Activated CD4-positive, alpha-beta T cell treated with anti-CD3 and anti-CD28 coated beads for 4 hours (primary cell): ENCODE results near the gene MGLL.

Source experiments
- DNase-seq, 2 donors: peaks; one replicate each; pipeline ENCODE4 v3.0.0-alpha.2; 2020

MGLL gene

DNA sequence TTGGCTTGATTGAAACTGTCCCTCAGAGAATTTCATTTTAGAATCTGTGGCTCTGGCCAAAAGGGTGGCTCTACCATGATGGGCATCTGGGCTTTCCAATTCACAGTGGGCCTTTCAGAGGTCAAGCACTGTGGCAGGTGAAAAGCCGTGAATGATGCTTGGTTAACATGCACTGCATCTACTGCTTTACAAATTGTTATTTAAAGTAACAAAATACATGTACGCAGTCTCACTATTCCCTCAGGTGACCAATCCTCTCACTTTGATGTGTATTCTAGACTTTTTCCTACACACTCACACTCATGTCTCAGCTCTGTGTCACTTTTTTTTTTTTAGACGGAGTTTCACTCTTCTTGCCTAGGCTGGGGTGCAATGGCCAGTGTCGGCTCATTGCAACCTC, 70.5 kb downstream of the MGLL start:
- DNase-seq: no peak

DNA sequence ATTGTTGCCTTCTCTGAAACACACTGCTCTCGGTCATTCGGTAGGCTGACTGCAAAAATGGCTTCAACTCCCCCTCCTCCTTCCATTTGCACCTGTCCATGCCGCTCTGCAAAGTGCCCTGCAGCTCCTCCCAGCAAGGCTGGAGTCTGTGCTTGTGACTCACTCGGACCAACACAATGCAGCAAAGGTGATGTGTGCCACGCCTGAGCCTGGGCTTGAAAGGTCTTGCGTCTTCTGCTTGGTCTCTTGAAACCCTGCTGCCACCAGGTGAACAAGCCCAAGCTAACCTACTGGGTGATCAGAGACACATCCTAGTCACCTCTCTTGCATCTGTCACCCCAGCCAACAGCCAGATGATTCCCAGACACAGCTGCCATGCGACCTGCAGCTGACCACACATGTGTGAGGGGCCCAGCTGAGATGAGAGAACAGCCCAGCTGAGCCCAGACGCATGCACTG, 71.1 kb downstream of the MGLL start:
- DNase-seq: no peak

DNA sequence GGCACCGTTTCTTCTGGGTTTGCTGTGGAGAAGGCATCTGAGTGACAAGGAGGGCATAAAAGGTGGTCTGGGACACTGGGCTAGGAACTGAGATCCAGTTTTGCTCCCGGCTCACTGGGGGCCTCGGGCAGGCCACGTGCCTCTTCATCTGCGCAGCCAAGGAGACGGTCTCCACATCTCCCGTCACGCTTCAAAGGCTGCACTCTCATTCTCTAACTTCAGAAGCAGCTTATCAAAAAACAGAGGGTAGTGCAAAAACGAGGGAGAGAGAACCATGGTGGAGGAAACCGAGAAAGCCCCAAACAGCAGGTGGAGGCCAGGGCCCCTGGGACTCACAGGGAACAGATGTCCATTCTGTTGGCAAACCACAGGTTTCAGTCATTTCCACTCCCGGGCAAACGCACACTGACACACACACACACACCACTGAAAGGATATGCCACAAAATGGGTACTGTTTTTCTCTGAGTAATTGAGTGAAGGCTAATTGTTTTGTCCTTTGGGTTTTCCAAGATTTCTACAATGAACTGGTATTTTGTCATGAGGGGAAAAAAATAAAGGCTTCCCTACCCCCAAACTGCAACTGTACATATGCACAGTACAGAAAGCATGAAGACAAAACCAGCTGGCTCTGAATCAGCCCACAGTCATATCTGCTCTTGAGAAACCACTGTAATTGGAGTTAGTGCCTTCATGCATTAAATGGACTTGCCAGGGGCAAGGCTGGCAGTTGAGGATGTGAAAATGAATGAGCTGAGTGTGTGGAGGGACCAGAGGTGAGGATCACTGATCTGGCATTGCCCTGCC, 71.9 kb downstream of the MGLL start:
- DNase-seq: no peak

DNA sequence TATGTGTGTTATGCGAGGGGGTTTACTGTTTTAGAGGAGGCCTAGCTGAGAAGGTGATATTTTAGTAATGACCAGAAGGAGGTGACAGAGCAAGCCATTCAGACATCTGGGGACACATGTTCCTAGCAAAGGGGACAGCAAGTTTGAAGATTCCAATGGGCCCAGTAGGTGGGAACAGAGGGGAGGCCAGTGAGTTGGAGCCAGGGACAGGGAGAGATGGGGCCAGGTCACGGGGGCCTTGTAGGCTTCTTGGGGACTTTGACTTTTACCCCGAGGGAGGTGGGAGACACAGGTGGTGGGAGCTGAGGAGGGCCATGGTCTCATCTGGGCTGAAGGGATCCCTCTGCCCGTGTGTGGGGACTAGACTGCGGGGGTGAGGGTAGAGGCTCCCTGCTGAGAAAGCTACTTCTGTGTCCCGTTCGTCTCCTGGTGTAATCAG, 72.5 kb downstream of the MGLL start:
- no peak for DNase-seq

DNA sequence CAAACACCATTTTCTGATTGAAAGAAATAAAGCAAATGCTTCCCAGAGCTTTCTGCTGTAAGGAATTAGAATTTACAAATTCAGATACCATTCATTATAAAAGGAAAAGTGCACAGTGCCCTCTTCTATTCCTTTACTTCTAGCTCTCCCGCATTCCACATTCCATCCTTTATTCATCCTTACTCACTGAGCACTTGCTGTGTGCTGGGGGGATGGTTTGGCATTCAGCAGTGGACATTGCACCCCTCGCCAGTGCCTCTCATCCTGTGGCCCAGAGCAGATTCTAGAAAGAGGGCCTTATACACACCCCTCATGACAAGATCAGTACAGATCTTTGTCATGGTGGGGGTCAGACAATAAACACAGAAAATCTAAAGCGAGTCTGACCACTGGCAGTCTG, 73.0 kb downstream of the MGLL start:
- no peak for DNase-seq

DNA sequence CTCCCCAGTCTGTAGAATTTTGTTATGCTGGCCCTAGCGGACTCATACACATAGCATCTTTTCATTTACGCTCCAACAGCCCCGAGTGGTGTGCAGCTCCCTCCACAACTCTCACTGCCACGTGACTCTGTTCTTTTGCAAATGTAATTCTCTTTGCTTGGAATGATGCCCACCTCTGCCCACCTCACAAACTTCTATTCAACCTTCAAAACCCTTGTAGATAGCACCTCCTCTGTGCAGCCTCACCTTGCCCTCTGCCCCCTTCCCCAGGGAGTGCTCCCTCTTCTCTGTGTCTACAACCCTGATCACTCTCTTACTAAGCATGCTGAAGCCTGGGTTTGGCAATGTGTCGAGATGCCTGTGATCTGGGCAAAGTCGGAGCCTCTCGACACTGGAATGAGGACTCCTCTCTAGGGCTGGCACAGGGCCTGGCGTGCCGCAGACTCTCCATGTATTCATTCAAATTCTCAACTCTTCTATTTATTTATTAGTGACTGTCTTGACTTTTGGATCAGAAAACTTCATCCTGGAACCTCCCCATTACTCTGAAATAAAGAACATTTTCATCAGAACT, 73.5 kb downstream of the MGLL start:
- no peak for DNase-seq

DNA sequence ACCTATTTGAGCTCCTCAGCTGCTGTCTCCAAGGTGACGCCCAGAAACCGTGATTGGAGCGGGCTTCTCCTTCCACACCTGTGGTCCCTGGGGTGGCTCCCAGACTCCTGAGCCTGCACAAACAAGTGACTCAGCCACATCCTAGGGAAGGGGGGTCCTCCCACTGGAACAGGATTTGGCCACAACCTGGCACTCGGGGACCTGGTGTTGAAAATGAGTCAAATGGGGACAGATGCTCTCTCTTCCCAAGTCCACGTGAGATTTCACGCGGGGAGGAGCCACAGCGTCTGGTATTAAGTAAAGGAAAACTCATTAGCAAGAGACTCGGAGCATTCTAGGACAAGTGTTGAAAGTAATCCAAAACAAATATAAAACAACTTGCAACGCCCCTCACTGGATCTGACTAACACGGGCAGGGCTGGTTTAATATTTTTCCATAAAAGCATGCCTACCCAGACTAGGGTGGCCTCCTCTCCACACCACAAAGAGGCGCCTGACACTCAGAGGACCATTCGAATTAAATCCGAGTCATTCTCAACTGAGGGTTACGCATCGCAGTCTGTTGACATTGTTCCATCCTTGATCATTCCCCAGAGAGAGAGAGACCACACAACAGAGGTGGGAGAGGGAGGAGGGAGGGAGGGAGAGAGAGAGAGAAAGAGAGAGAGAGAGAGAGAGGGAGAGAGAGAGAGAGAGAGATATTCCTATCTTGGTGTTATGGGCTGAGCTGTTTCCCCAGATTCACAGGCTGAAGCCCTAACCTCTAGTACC, 74.4 kb downstream of the MGLL start:
- no peak for DNase-seq

DNA sequence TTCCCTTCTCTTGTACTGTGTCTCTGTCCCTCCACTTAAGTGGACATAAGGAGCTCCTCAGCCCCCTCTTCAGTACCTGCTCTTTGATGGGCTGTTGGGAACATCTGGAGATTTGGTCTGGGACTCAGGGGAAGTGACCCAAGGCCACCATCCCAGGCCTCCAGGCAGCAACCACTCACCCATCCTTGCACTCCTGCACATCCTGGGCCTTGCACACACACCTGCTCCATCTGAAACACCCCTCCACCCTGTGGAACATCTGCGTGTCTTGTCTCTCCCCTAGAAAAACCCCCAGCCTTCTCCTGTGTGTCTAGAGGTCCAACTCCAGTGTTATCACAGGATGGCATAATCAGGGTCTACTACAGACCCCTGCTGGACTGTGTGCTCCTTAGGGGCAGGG, 75.2 kb downstream of the MGLL start:
- no peak for DNase-seq

DNA sequence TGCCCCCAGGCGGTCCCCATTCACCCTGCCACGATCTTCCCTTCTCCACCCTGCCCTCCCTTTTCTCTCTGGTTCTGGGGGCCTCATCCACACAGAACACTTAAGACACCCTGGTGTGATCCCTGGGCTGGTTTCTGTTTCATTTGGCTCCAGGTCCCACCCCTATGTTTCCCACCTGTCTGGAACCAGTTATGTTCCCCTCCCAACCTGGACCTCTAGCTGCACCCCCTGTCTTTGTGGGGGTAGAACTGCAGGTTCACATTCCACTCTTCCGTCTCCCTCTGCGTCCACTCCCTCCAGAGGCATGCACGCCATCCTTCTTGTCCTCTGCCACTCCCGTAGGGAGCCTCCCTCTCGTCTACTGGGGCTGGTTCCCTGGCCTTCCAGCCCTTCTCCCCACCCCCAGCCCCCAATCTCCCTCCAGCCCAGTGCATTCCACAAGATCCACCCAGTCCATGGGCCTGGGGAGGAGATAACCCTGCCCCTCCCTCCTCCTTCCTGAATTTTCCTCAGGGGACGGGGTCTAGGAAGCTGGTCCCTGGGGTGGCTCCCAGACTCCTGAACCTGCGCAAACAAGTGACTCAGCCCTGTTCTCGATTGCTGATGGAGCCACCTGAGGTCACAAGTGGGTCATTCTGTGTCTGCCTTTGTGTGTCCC, 75.8 kb downstream of the MGLL start:
- no peak for DNase-seq

DNA sequence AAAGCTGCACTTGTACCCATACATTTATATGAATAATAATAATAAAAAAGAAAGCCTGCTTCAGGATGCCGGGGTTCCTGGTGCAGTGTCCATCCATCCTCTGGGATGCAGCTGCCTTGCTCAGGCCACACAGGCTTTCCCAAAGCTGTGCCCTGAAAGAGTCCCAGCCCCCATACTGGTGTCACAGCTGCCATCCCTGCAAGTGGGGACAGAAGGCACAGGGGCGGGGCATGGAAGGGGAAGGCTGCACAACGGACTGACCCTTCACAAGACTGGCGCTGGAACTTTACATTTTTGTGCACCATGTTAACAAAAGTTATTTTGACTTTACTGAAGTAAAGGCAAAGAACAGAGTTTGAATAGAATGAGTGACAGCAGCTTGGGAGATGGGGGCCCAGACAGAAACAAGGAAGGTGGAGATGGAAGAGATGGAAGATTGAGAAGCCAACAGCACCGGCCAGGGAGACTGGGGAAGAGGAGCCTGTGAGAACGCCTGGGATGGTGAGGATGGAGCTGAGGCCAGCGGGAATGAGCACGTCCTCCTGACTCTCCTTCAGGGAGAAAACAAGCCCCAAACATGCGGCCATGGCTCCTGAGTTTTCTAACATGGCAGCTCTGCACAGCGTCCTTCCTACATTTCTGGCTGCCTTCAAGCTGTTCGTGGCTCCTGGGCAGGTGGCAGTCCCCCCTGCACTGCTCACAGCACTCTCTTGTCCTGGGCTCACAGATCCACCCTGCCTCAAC, 76.5 kb downstream of the MGLL start:
- DNase-seq: no peak

DNA sequence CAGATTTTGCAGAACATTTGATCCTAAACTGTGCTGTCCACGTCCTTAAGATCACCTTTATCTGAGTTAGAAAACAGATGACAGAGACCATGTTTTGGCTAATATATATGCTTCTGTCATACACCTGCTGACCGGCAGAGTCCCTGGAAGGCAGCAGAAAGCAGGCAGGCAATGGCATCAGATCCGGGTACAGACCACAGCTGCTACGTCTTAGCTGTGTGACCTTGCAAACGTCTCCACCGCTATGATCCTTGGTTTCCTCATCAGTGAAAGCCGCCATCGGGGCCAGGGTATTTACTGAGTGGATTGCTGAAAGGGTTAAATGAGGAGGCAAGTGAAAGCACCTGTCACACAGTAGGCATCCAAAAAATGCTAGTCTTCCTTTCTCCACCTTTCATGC, 77.4 kb downstream of the MGLL start:
- no peak for DNase-seq

DNA sequence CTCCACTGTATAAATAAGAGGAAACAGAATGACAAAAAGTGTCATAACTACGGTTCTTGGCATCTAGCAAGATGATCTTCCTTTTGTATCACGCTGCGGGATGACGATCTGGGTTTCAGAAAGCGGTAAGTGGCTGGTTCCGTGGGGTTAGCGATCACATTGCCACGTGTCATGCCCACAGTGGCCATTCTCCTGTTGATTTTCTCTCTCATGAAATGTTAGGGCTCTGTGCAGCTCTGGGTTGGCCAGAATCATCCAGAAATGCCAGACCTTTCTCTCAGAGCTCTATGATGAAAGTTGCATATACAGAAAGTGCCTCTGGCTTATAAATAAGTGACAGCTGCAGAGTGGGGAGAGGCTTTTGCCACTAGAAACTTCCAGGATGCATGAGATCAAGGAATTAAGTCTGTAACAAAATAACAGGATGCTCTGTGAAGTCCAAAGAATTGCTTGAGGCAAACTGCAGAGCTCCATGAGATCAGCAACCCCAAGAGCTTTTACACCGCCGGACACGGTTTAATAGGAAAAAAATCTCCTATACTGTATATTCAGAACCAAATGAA, 78.0 kb downstream of the MGLL start:
- no peak for DNase-seq

DNA sequence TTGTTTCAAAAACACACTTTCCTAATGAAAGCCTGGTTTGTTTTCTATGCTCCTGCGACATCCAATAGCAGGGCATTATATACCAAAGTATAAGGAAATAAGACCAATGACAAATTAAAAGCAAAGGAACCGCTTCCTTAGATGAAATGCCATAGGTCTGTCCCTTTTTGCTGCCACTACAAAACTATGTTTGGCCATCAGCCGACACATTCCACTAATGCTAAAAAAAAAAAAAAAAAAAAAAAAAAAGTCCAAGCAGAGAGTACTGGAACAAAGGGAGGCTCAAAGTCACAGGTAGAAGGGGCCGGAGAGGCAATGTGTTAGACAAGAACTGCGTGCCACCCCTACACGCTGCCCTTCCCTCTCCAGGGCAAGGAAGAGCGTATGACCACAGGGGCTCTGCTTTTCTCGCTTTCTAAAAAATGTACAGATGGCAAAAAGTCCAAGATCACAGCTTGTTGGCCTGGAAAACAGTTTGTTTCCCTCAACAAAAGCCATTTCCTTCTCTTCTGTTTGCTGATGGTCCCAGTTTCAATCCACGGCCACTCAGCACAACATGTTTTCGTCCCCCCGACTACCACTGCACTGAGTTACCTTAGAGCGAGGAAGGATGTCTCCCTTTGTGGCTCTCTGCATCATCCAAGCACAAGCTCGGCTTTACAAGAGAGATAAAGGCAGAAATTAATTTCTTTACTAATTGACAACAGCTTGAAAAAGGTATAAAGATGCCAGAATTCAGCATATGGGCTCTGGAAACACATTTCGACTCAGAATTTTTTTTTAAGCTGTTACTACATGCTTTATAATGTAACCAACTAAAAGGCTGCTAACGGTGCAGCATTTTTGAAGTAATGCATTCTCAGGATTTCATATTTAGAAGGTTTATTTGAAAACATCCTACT, 78.7 kb downstream of the MGLL start:
- no peak for DNase-seq

DNA sequence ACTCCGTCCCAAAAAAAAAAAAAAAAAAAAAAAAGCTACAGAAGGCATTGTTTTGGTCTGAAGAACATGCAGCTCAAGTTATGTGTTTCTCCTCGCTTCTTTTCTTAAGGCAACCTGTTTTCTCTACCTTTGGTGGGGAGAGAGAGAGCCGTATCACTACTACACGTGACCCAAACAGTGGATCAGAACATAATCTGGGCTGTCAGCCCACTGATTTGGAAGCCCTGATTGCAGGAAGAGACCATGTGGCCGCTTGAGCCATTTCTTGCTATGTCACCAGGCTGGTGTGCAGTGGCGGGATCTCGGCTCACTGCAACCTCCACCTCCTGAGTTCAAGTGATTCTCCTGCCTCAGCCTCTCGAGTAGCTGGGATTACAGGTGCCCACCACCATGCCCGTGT, 79.7 kb downstream of the MGLL start:
- no peak for DNase-seq

DNA sequence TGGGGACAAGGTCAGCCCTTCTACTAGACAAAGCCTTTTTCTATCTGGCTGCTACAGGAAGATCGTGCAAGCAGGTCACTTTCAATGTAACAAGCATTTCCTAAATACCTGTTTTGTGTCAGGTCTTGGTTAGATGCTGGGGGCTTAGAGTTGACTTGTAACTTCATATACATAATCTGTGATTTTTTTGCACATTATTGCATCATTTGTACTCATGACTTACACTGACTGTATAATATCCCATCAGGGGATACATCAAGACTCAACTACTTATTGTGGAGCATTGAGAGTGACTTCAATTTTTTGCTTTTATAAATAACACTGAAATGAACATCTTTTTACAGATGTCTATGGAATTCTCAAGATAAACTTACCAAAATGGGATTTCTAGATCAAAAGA, 80.6 kb downstream of the MGLL start:
- DNase-seq: no peak

DNA sequence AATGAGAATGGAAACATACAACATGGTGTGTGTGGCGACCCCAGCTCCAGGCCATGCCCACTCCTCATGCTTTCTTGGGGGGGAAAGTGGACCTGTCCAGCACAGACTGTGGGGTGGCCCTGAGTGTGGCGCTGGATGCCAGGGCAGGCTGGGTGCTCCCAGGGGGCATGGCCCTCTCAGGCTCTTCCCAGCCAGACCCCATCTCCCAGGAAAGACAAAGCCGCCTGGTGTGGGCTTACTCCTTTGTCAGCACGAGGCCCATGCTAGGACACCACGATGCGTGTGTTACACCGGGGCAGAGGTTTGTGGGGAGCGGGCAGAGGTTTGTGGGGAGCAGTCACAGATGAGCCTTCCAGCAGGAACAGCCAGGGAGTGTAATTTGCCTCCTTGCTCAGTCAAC, 81.1 kb downstream of the MGLL start:
- DNase-seq: no peak

DNA sequence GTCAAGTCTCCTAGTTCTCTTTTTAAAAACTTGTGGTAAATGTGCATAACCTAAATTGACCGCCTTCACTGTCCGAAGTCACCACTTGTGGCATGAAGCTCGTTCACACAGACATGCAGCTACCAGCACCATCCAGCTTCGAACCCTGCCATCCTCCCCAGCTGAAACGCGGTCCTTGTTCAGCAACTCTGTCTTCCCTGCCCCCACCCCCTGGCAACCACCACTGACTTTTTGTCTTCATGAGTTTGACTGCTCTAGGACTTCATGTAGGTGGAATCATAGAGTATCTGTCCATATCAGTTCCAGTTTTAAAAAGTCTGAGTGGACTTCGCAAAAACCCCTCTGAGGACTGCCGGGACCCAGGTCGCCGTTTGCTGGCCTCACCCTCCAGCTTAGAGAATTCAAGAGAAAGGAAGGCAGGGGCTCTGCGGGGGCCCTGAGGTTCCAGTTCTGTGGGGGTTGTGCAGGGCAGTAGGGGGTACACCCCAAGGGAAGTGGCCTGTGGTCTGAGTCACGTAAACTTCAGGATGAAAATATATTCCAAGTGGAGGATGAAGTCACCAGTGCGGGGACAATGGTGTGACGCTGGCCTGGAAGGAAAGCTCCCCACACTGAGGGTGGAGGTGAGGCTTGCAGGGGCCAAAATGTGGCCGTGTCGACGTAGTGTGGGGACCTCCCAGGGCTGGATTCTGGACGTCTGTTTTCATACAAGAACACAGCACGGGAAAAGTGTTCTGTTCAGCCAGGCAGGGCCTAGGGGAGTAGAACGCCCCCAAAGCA, 82.0 kb downstream of the MGLL start:
- DNase-seq: no peak

DNA sequence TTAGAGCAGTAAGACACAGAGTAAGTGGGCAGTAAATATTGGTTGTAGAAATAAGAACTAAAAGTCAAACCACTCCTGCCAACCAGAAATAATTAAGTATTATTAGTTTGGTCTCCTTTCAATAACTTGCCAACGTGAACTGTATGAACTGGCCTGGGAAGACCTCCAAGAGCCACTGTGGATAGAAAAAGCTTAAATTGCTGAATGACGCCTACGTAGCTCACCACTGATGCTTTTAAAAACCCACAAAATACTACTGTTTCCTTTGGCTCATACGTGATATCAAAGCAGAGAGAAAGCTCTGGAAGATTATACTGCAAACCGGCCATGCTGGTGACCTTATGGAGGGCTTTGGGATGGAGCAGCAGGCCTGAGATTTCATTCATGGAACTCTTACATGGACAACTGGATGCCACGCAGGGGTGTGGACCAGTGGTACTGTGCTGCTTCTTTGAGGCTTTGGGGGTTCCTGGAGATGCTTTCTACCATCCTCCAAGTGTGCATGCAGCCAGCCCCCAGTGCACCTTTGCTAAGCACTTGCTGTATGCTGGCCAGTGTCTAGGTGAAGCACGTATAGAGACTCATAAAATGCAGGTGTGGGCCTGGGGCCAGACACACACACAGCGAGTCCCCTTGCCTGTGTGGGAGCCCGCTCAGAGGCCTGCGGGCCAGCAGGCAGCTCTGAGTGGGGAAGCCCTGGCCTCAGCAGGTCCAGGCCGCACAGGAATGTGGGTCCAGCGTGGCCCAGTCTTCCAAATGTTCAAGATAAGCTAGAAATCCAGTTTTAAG, 82.8 kb downstream of the MGLL start:
- no peak for DNase-seq

DNA sequence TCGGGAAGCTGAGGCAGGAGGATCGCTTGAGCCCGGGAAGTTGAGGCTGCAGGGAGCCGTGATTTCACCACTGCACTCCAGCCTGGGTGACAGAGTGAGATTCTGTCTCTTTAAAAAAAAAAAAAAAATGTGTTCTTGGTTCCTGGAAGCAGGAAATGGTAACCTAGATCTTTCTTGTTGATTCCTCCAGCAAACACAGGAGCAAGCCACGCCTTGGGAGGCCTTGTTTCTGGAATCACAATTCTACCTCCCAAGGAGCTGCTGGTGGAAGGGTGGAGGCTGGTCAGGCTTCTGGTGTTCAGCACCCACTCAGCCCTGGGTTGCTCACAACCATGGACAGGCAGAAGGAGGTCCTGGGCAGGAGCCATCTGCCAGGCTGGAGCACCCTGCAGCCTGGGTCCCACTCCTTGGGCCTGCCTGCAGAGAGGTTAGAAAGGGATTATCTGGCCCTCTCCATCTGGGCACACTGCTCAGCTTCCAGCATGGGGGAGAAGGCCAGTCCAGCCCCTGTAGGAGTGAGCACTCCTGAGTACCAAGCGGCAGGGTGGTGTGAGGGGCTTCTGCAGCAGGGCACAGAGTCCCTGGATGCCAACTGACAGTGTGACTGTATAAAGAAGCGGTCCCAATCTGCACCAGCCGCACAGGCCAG, 84.0 kb downstream of the MGLL start:
- DNase-seq: no peak
